DOHH2 (cell line): ENCODE results near the gene SV2B.

ENCODE experiments used
- CTCF ChIP-seq: fragments of 200-600 bp; sonication (generic); IDR thresholded peaks from one replicate; pipeline ENCODE4 v1.5.1; 2014; ENCODE audit warnings: antibody characterized with exemption, mild to moderate bottlenecking, low read depth, low read length; ENCODE audit not compliant: poor library complexity, severe bottlenecking
- EZH2phosphoT487 ChIP-seq: fragments of 200-600 bp; sonication (generic); IDR thresholded peaks from 2 replicates; pipeline ENCODE4 v1.6.1; 2017; ENCODE audit warnings: borderline replicate concordance, mild to moderate bottlenecking, antibody characterized with exemption, low read length, moderate library complexity, mixed read lengths

- TF ChIP-seq EZH2phosphoT487, result no peak
- no peak for TF ChIP-seq CTCF
Observed at GRCh38 chr15:91186904-91187656, 87.0 kb downstream of the SV2B start.
